ENCODE results near the gene GMPPB. TPM values are rescaled to one million over a fixed set of nuclear protein-coding genes. Genes with fewer than 3 reads are reported as not detected.
"Not testable (repeated sequence)": the region's sequence is repeated elsewhere in the genome, so short reads cannot be mapped to it uniquely, and the experiment has no call there.

GMPPB gene
- 59.9 and 61.6 TPM in 2 replicates for total RNA-seq

DNA sequence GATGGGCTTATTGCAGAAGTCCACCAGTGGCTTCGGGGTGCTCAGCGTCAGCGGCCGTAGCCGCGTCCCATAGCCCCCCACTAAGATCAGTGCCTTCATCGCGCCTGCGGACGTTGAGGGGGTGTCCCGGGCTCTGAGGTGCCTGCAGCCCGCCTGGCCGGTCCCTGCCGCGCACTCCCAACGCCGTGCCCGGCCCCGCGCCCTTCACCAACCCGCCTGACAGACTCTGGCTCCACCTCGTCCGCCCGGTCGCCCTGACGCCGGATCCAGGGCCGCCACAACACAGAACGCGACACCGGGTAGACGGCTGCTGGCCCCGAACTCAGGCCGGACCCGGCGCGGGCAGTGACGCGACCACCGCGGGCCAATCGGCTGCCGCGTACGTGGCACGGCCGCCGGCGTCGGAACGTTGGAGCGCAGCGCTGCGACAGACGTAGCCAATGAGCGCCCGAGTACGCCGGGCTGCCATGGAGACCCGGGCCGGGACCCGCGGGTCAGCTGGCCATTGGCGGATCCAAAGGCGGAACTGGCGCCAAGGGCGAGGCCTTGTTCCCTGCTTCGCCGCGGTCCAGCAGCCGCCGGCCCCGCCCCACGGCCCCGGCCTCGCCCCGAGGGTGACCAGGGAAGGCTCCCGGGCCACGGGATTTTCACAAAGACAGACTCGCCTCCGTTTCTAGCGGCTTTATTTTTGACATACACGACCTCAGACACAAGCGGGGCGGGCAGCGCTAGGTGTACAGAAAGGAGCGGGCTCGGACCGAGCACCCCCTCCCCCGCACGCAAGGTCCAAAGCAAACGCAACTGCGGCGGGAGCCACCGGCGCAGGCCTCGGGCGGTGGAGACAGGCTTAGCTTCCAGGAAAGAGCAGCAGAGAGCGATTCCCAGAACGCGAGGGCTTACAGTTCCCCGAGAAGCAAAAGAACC, at the start of gene GMPPB:
Gene GMPPB, minus strand, starts transcription at position 324 of the 924 bp plus-strand sequence. Its CDS starts 225 bp downstream, at position 99.
- intact Hi-C loops (cut with micrococcal nuclease): loop anchor here (1.0 kb wide), 4 partner anchors 50 to 115 kb away; partner anchors contain the start of genes APEH and IP6K1

DNA sequence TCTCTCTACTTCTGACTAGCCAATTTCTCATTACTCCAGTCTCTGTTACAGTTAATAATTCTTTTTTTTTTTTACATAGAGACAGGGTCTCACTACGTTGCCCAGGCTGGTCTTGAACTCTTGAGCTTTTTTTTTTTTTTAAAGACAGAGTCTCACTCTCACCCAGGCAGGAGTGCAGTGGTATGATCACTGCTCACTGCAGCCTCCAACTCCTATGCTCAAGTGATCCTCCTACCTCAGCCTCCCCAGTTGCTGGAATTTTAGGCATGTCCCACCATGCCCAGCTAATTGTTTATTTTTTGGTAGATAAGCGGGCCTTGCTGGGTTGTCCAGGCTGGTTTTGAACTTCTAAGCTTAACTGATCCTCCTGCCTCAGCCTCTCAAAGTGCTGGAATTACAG, 49.0 kb upstream of the GMPPB start:
- intact Hi-C loops (cut with micrococcal nuclease): no loop called here

DNA sequence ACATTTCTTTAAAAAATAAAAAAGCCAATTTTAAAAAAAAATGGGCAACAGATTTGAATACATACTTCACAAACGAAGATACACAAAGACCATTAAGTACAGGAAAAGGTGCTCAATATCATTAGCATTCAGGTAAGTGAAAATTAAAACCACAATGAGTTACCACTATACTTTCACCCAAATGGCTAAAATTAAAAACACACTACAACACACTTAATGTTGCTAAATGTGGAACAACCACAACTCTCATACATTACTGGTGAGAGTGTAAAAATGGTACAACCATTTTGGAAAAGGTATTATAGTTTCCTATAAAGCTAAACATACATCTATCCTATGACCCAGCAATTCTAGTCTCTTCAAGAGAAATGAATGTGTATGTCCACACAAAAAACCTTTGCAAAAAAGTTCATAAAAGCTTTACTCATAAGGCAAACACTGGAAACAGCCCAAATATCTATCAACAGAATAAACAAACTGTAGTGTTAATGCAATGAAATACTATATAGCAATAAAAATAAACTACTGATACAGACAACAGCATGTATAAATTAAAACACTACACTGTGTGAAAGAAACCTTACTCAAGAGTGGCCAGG, 47.7 kb upstream of the GMPPB start:
- intact Hi-C loops (cut with micrococcal nuclease): no loop called here

DNA sequence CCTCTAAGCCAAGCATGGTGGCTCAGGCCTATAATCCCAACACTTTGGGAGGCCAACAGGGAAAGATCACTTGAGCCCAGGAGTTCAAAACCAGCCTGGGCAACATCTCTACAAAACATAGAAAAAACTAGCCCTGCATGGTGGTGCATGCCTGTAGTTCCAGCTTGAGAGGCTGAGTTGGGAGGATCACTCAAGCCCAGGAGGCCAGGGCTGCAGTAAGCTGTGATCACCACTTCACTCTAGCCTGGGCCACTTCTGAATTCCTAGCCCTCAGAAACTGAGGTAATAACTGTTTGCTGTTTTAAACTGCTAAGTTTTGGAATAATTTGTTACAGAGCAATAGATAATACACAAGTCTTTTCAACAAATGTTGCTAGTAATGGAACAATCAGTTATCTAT, 46.2 kb upstream of the GMPPB start:
- intact Hi-C loops (cut with micrococcal nuclease): no loop called here

GRCh38 chr3:49769286-49769915, 45.6 kb upstream of the GMPPB start:
- intact Hi-C loops (cut with micrococcal nuclease): no loop called here

- intact Hi-C loops (cut with micrococcal nuclease): no loop called here
Measured at GRCh38 chr3:49763981-49764380, 40.2 kb upstream of the GMPPB start.

DNA sequence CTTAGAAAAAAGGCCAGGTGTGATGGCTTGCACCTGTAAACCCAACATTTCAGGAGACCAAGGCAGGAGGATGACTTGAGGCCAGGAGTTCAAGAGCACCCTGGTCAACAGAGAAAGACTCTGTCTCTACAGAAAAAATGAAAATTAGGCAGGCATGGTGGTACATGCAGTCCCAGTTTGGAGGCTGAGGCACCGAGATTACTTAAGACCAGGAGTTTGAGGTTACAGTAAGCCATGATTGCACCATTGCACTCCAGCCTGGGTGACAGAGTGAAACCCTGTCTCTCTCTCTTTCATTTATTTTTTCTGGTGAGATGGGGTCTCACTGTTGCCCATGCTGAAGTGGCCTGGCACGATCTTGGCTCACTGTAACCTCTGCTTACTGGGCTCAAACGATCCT, 37.9 kb upstream of the GMPPB start:
- intact Hi-C loops (cut with micrococcal nuclease): no loop called here

DNA sequence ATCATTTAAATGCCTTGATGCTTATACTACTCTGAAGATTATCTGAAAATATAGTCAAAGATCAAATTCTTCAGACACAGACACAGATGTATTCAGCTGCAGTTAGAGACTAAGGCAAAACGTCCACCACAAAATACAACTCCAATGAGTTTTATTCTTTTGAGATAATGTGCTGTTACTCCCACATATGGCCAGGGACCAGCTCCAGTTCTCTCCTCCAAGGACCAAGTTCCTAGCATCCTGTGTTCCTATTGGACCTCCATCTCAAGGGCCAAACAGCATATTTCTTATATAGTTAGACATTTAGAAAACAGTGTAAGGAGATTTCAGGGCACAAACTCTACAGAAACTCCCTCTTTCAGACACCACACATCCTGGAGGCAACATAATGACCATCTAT, 35.5 kb upstream of the GMPPB start:
- intact Hi-C loops (cut with micrococcal nuclease): no loop called here

DNA sequence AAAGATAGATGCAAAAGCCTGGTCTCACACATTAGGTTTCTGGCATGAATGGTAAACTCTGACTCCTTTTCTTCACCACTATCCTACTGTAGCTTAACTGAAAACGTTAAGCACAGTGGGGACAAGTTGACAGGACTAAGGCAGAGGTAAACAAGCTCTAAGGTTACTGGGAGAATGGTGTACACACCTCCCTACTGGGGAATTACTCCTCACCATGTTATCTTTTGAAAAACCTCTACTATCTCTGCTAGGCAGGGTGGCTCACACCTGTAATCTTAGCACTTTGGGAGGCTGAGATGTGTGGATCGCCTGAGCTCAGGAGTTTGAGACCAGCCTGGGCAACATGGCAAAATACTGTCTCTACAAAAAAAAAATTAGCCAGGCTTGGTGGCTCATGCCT, 33.4 kb upstream of the GMPPB start:
- intact Hi-C loops (cut with micrococcal nuclease): no loop called here

GRCh38 chr3:49756036-49756435, 32.3 kb upstream of the GMPPB start:
- intact Hi-C loops (cut with micrococcal nuclease): no loop called here

GRCh38 chr3:49754536-49754935, 30.8 kb upstream of the GMPPB start:
- intact Hi-C loops (cut with micrococcal nuclease): no loop called here

DNA sequence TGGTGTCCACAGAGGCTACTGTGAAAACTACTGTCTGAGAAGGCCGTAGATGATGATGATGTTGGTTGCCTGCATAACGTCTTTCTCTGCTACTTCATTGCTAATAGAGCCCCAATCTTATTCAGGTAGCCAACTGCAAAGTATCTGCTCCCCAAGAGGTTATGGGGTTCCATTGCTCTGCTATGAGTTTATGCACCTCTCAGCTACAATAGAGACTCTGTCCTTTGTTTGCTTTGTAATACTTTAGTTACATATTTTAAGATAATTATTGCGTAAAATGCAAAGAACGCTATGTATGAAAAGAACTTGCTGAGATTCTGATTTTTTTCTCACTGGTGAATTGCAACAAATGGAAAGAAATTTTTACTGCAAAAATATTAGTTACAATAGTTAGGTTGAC, 27.8 kb upstream of the GMPPB start:
- intact Hi-C loops (cut with micrococcal nuclease): no loop called here

DNA sequence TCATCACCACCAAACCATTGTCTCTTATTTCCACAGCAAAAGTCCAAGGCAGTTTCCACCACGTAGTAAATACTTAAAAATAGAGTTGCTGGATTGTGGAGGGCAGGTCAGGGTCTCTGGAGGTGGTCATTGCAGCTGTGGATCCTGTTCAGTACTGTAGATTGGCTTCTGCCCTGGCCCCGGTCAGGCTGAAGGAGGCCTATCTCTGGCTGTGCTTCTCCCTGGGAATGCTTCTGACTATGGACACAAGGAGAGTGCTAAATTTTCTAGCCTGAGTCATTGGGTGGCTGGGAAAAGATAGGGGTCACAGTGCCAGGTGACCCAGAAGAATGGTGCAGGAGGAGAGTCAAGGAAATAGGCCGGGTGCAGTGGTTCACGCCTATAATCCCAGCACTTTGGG, 26.3 kb upstream of the GMPPB start:
- intact Hi-C loops (cut with micrococcal nuclease): no loop called here

- intact Hi-C loops (cut with micrococcal nuclease): not testable (repeated sequence)
Measured at GRCh38 chr3:49748874-49749273, 25.1 kb upstream of the GMPPB start.

GRCh38 chr3:49747792-49748480, 24.2 kb upstream of the GMPPB start:
- intact Hi-C loops (cut with micrococcal nuclease): no loop called here

DNA sequence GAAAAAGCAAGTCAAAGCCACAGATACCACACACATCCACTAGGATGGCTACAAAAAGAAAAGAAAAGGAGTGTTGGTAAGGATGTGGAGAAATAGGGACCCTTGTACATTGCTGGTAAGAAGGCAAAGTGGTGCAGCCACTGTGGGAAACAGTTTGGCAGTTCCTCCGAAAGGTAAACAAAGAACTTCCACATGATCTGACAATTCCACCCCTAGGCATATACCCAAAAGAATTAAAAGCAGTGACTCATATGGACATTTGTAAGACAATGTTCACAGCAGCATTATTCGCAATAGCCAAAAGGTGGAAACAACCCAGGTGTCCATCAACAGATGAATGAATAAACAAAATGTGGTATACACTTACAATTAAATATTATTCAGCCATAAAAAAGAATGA, 22.2 kb upstream of the GMPPB start:
- intact Hi-C loops (cut with micrococcal nuclease): no loop called here

DNA sequence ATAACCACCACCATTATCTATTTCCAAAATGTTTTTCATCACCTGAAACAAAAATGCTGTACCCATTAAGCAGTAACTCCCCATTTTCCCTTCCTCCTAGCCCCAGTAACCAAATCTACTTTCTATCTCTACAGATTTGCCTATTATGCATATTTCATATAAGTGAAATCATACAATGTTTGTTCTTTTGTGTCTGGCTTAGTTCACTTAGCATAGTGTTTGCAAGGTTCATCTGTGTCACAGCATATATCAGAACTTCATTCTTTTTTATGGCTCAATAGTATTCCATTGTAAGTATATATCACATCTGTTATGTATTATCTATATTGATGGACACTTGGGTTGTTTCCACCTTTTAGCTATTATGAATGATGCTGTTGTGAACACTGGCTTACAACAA, 16.7 kb upstream of the GMPPB start:
- intact Hi-C loops (cut with micrococcal nuclease): no loop called here

GRCh38 chr3:49738067-49738713, 14.4 kb upstream of the GMPPB start:
- intact Hi-C loops (cut with micrococcal nuclease): no loop called here

DNA sequence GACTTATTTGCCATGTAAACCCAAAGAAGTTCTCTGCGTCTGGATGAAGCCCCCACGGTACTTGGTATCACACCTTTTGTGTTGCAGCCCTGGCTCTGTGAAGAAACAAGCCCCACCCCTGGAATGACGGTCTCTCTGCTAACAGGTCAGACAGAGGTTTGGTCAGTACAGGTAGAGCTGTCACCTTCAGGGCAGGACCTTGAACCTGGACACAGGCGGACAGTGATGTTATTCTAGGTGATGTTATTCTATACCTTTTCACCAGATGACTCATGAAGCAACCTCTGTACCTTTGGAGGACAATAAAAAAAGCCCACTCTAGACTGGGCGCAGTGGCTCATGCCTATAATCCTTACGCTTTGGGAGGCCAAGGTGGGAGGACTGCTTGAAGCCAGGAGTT, 11.0 kb upstream of the GMPPB start:
- intact Hi-C loops (cut with micrococcal nuclease): no loop called here

GRCh38 chr3:49733551-49733950, 9.8 kb upstream of the GMPPB start:
- intact Hi-C loops (cut with micrococcal nuclease): no loop called here

- intact Hi-C loops (cut with micrococcal nuclease): no loop called here
Measured at GRCh38 chr3:49732597-49732996, 8.8 kb upstream of the GMPPB start.

Data from T-helper 2 cell treated with Interferon-gamma antibody and Interleukin-4, amounts not matched to agents 100 ng/mL and 5 ng/mL, for 36 hours (primary cell).